ENCODE results near the gene CARMIL1.

The CARMIL1 gene

GRCh38 chr6:25454136-25454535, 175.0 kb downstream of the CARMIL1 start:
- FAIRE-seq (no peak), DNase-seq (ENCODE audit: insufficient read length, low spot score) (no peak)
- no peak for TF ChIP-seq CTCF (IDR thresholded peaks at IDR 0.05; ENCODE audit: insufficient read depth, missing control alignments)

DNA sequence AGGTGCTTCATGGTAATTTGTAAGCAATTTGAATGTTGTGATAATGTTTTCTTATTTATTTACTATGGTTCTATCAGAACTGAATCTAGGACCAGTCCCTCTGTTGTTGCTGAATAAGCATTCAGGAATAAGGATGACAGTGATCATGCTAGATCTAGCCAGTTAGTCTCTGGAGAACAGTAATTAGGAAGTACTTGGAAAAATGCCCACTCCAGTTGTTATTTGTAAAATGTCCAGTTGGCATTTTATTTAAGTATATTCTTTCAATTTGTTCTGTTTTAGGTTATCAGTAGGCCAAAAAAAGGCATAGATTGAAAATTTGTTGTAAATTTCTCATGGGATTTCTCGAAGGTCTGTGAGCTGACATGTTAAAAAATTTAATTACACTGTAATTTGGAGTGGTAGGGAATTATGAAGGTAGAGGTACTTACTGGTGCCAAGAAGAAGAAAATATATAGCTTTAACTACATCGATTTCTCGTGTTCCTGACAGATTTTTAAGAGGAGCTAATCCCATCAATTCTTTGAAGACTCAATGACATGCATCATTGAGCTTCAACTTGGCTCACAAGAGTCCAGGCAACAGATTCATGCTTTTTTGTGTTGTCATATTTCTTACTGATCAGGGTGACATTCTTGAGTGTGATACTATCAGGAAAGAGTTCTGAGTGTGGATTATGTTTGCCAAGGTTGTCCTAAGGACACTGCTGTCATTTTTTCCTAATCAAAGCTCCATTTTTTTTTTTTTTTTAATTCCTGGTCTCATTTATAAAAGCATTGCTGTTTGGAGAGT, 177.3 kb downstream of the CARMIL1 start:
- no peak for DNase-seq (ENCODE audit: insufficient read length, low spot score)
- FAIRE-seq: no peak
- TF ChIP-seq CTCF (IDR thresholded peaks at IDR 0.05; ENCODE audit: insufficient read depth, missing control alignments): no peak

DNA sequence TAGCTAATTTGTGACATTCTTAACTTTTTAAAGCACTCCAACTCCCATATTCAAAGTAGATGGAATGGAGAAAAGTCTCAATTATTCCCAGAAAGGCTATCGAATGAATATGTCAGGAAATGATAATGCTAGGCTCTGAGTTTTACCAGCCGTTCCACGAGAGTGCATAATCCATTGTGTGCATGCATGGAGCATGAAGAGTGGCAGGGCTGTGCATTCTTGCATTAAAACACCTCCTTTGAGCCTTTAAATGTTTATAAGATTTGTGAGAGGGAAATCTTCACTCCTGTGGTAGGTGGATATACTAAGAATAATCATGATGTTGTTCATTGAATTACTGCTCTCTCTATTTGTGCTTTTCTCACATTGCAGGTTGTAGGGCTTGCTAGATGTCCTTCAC, 178.3 kb downstream of the CARMIL1 start:
- no peak for DNase-seq (ENCODE audit: insufficient read length, low spot score)
- TF ChIP-seq CTCF (IDR thresholded peaks at IDR 0.05; ENCODE audit: insufficient read depth, missing control alignments): no peak
- FAIRE-seq: no peak

DNA sequence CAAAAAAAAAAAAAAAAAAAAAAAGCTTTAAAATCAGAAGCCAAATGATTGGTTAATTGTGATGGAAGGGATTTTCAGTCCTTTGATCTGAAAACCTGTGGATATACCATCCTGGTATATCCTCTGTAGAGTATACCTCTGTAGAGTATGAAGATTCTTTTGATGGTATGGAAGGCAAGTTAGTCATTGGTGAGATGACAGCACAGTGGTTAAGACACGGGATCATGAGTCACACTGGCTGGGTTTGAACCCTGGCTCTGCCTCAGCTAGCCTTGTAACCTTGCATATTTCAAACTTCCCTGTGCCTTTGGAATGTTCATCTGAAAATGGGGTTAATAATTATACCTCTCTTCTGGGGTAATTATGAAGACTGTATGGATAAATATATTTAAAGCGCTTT, 179.3 kb downstream of the CARMIL1 start:
- TF ChIP-seq CTCF (IDR thresholded peaks at IDR 0.05; ENCODE audit: insufficient read depth, missing control alignments): no peak
- FAIRE-seq (no peak), DNase-seq (ENCODE audit: insufficient read length, low spot score) (no peak)

GRCh38 chr6:25462235-25462897, 183.2 kb downstream of the CARMIL1 start:
- DNase-seq (ENCODE audit: insufficient read length, low spot score): no peak
- no peak for FAIRE-seq
- TF ChIP-seq CTCF (IDR thresholded peaks at IDR 0.05; ENCODE audit: insufficient read depth, missing control alignments): no peak

DNA sequence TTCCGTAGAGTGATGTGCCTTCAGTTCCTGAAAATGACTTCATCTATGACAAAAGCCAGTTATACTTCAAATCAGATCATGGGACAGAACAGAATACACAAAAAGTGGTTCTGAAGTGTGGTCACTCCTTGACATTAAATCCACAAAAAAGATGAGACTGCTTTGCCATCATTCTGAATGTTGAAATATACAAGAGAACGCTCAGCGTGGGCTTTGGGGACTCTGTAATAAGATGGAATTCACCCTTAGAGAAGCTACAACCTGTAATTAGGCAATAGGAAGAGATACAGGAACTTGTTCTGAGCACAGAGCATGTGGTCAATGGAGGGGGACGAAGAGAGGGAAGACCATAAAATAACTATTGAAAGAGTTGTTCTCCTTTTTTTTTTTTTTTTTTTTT, 184.3 kb downstream of the CARMIL1 start:
- TF ChIP-seq CTCF (IDR thresholded peaks at IDR 0.05; ENCODE audit: insufficient read depth, missing control alignments): no peak
- DNase-seq (ENCODE audit: insufficient read length, low spot score) (no peak), FAIRE-seq (no peak)

GRCh38 chr6:25464225-25464624, 185.1 kb downstream of the CARMIL1 start:
- no peak for TF ChIP-seq CTCF (IDR thresholded peaks at IDR 0.05; ENCODE audit: insufficient read depth, missing control alignments)
- FAIRE-seq: no peak
- DNase-seq (ENCODE audit: insufficient read length, low spot score): no peak
